Heart left ventricle (tissue), 16 donors: ENCODE measurements around the gene FAT1. TPM values are rescaled to one million over a fixed set of nuclear protein-coding genes. Genes with fewer than 3 reads are reported as not detected.

Experiments used
- ATAC-seq, 4 donors: fragments of 200-7000 bp; cut with Tn5 transposase; one replicate each; pipeline ENCODE4 v1.9.1; 2020 to 2022; ENCODE audit warnings: moderate library complexity in 4 of 4, mild to moderate bottlenecking in 3 of 4, moderate number of reproducible peaks in 1 of 4
- DNase-seq, 5 donors: peaks; one replicate each; pipeline ENCODE4 v3.0.0-alpha.2; 2020
- H3K27ac ChIP-seq, 12 donors: fragments of 200-600 bp; sonication (generic) in 4 of 12; one replicate each; pipeline versions ENCODE4 v1.5.0 to v1.8.0; 2016 to 2022; ENCODE audit warnings: mild to moderate bottlenecking in 2 of 12
- H3K27me3 ChIP-seq, 9 donors: fragments of 200-600 bp; sonication (generic) in 2 of 9; one replicate each; pipeline versions ENCODE4 v1.5.1 to v1.8.0; 2016 to 2022; ENCODE audit warnings: mild to moderate bottlenecking in 3 of 9
- H3K36me3 ChIP-seq, 9 donors: fragments of 200-600 bp; sonication (generic) in 2 of 9; one replicate each; pipeline versions ENCODE4 v1.5.0 to v1.8.0; 2018 to 2022; ENCODE audit warnings: mild to moderate bottlenecking in 2 of 9
- H3K4me1 ChIP-seq, 12 donors: fragments of 200-600 bp; sonication (generic) in 4 of 12; one replicate each; pipeline versions ENCODE4 v1.5.0 to v1.8.0; 2016 to 2022; ENCODE audit warnings: mild to moderate bottlenecking in 3 of 12
- H3K4me3 ChIP-seq, 12 donors: fragments of 200-600 bp; sonication (generic) in 4 of 12; one replicate each; pipeline versions ENCODE4 v1.5.0 to v1.8.0; 2017 to 2022; ENCODE audit warnings: mild to moderate bottlenecking in 9 of 12, moderate library complexity in 4 of 12
- H3K9me3 ChIP-seq, 12 donors: fragments of 200-600 bp; sonication (generic) in 4 of 12; one replicate each; pipeline versions ENCODE4 v1.5.0 to v1.8.0; 2016 to 2022; ENCODE audit warnings: mild to moderate bottlenecking in 1 of 12
- POLR2A ChIP-seq, 2 donors: fragments of 450-650 bp; IDR thresholded peaks; one replicate each; pipeline ENCODE4 v1.6.1; 2017; ENCODE audit warnings: antibody characterized with exemption in 2 of 2, mild to moderate bottlenecking in 2 of 2, moderate library complexity in 2 of 2
- WGBS, 4 donors: extraction: QIAGEN DNeasy Blood & Tissue Kit in 2 of 4; methylation state at CpG; one replicate each; pipeline versions ENCODE4 v1.1.5 to v1.1.7; 2013 to 2018; 5-methylcytosine and 5-hydroxymethylcytosine counted together
- intact Hi-C, 10 donors: fragments of 100-400 bp; cut with DNase I; formaldehyde crosslinking; loops; one replicate each; pipeline versions ENCODE4 v1.11.1 to v1.14.2; 2022
- polyA plus RNA-seq, 2 donors: library from polyadenylated mRNA; stranded (reverse); fragments of 200-250 nt; gene quantifications; one replicate each; pipeline ENCODE4 v1.2.3, GENCODE V29; 2013
- total RNA-seq, 9 donors: library from RNA; depleted of rRNA in 2 of 9; stranded (reverse); fragments of >200 nt in 2 of 9; fragmentation: NEBNext Ultra II Directional in 3 of 9; extraction: Animal tissue kit (Norgen Biotek cat#: 25700) in 3 of 9; gene quantifications; one replicate each; pipeline versions ENCODE4 v1.1.0 to v1.2.4, GENCODE V29; 2016 to 2023
- TF ChIP-seq, protein P1 (sequence below), 12 donors: fragments of 200-600 bp; sonication (generic) in 4 of 12; IDR thresholded peaks; one replicate each; pipeline versions ENCODE4 v1.5.0 to v1.8.0; 2018 to 2022; ENCODE audit warnings: antibody characterized with exemption in 12 of 12, mild to moderate bottlenecking in 5 of 12
- donor health status: ischemic (EF 13 %, LVEDD 7.1; RV severe dilation, severe dysfunction).
- donor health status: healthy with polysubstance abuse.
- donor health status: DM: no; HTN: yes; CAD: no.
- donor health status: DM: no; HTN: no; CAD: no.
- donor health status: ischemic (EF 25% LVEDD 6.9; RV normal size, moderate dysfunction).
- donor health status: ischemic (EF 25% LVEDD 5.7; RV mildly dilated, moderate dysfunction).
- donor health status: healthy.
- donor health status: DM: yes; HTN: yes; CAD: no.
- donor health status: ischemic (EF 35%, LVEDD 5.7; RV mildly dilated, moderate dysfunction).
- donor health status: nonischemic (EF 11% LVEDD 7.7; RV severe dilation, severe dysfunction).
- donor health status: DM: yes; HTN: yes; CAD: no.
- donor health status: PGD.
- donor health status: ischemic (EF 29% LVEDD 5.4; RV normal size, mild dysfunction).
- donor health status: nonischemic (EF 23%, LVEDD 6.1; RV moderate dilation, normal function).

Gene FAT1
- total and polyA plus RNA-seq, 11 donors = 15.2 to 151 (median 65.9) TPM

DNA sequence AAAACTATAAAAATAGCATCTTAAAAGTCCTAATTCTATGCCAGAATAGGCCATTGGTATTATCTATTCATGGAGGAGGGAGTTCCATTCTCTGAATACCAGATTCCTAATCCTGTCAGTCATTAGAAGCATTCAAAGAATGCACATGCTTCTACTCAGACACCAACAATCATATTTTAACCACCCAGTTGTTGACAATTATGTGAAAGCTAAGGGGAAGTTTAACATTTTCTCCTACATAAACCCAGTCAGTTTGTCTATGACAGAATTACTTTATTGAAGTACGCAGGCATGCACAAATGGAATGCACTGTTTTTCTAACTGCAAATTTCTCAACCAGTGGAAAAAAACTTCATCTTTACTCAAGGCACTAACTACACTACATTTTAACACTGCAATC, 98.7 kb downstream of the FAT1 start:
- Histone ChIP-seq H3K4me3 (no peak overlapping the region), H3K36me3 (peaks cover 0 to 44% (median 21%) of the 10 kb centered on the region in 9 donors), H3K27ac (peak overlapping the region in 3 of 12 donors; percentile 13 to 60 (median 19)), H3K4me1 (peaks cover 0 to 35% (median 14%) of the 10 kb centered on the region in 12 donors), H3K9me3 (no peaks in the 10 kb centered on the region), H3K27me3 (no peaks in the 10 kb centered on the region)
- intact Hi-C loops = no loop called here
- no peak for ATAC-seq
- no peak for TF ChIP-seq POLR2A (IDR thresholded peaks at IDR 0.05)
- TF ChIP-seq, protein P1, sequence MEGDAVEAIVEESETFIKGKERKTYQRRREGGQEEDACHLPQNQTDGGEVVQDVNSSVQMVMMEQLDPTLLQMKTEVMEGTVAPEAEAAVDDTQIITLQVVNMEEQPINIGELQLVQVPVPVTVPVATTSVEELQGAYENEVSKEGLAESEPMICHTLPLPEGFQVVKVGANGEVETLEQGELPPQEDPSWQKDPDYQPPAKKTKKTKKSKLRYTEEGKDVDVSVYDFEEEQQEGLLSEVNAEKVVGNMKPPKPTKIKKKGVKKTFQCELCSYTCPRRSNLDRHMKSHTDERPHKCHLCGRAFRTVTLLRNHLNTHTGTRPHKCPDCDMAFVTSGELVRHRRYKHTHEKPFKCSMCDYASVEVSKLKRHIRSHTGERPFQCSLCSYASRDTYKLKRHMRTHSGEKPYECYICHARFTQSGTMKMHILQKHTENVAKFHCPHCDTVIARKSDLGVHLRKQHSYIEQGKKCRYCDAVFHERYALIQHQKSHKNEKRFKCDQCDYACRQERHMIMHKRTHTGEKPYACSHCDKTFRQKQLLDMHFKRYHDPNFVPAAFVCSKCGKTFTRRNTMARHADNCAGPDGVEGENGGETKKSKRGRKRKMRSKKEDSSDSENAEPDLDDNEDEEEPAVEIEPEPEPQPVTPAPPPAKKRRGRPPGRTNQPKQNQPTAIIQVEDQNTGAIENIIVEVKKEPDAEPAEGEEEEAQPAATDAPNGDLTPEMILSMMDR (IDR thresholded peaks at IDR 0.05) = no peak
- 78 to 85% (median 81%) methylated on average over 1 of the region's 1 CpG for WGBS, 4 donors
- DNase-seq = no peak

GRCh38 chr4:186623546-186623945, 100.1 kb downstream of the FAT1 start:
- TF ChIP-seq POLR2A (IDR thresholded peaks at IDR 0.05) = no peak
- TF ChIP-seq, protein P1 (IDR thresholded peaks at IDR 0.05) = no peak
- 62 to 73% (median 66%) methylated on average over 5 of the region's 5 CpGs for WGBS, 4 donors
- peak overlapping the region in 2 of 12 donors; percentile 13 to 59 for H3K27ac ChIP-seq
- no peak overlapping the region for H3K4me3 ChIP-seq
- peaks cover 0 to 35% (median 14%) of the 10 kb centered on the region in 12 donors for H3K4me1 ChIP-seq
- H3K36me3 ChIP-seq = peaks cover 0 to 45% (median 26%) of the 10 kb centered on the region in 9 donors
- DNase-seq (no peak), ATAC-seq (no peak)
- no peaks in the 10 kb centered on the region for H3K9me3 ChIP-seq
- intact Hi-C loops = no loop called here
- no peaks in the 10 kb centered on the region for H3K27me3 ChIP-seq

GRCh38 chr4:186622788-186623464, 100.7 kb downstream of the FAT1 start:
- Histone ChIP-seq H3K9me3 (no peaks in the 10 kb centered on the region), H3K4me3 (no peak overlapping the region), H3K4me1 (peaks cover 0 to 35% (median 14%) of the 10 kb centered on the region in 12 donors), H3K27me3 (no peaks in the 10 kb centered on the region), H3K27ac (peak overlapping the region in 1 of 12 donors; percentile 59), H3K36me3 (peaks cover 0 to 43% (median 21%) of the 10 kb centered on the region in 9 donors)
- DNase-seq (peak in 2 of 5 donors; percentile 38 to 58), ATAC-seq (peak in 3 of 4 donors; percentile 58 to 87 (median 68))
- no peak for TF ChIP-seq POLR2A (IDR thresholded peaks at IDR 0.05)
- TF ChIP-seq, protein P1 (IDR thresholded peaks at IDR 0.05) = no peak
- intact Hi-C loops = no loop called here
- WGBS, 4 donors = 48 to 62% (median 54%) methylated on average over 9 of the region's 9 CpGs

- peaks cover 0 to 40% (median 15%) of the 10 kb centered on the region in 9 donors for H3K36me3 ChIP-seq
- H3K27me3 ChIP-seq = no peaks in the 10 kb centered on the region
- H3K4me3 ChIP-seq = no peak overlapping the region
- no peak overlapping the region for H3K27ac ChIP-seq
- H3K9me3 ChIP-seq = no peaks in the 10 kb centered on the region
- WGBS, 4 donors = 60 to 68% (median 64%) methylated on average over 9 of the region's 9 CpGs
- DNase-seq = no peak
- TF ChIP-seq, protein P1 (IDR thresholded peaks at IDR 0.05) = peak in 3 of 12 donors; percentile 16 to 36 (median 24)
- no peak for TF ChIP-seq POLR2A (IDR thresholded peaks at IDR 0.05)
- intact Hi-C loops = no loop called here
- peaks cover 0 to 35% (median 14%) of the 10 kb centered on the region in 12 donors for H3K4me1 ChIP-seq
- peak in 3 of 4 donors; percentile 40 to 53 (median 51) for ATAC-seq
Observed at GRCh38 chr4:186621959-186622553, 101.6 kb downstream of the FAT1 start.
